PC-9 (cell line): Measurements from ENCODE around the gene SLC16A2. TPM values are rescaled to one million over a fixed set of nuclear protein-coding genes. Genes with fewer than 3 reads are reported as not detected.

ENCODE experiments used
- BruUV-seq: library from RNA; stranded (reverse); fragments of 400-500 nt; replicated peaks from 2 replicates; lab custom pipeline; 2021; lab: Mats Ljungman, UMichigan
- CTCF ChIA-PET: fragments of 300-600 bp; sonication (Branson Sonifier 250); formaldehyde crosslinking; loops from one replicate; lab custom pipeline; 2022; ENCODE audit warnings: antibody characterized with exemption; lab: Charles Lee
- POLR2A ChIA-PET: fragments of 300-600 bp; sonication (Branson Sonifier 250); formaldehyde crosslinking; loops from one replicate; lab custom pipeline; 2022; ENCODE audit warnings: antibody characterized with exemption; ENCODE audit not compliant: unreplicated experiment; lab: Charles Lee
- DNase-seq, 2 experiments: peaks; one replicate each; pipeline versions ENCODE4 v3.0.0 to v3.0.0-alpha.2; 2015 to 2022; ENCODE audit warnings: mixed read lengths in 1 of 2
- H2AFZ ChIP-seq: fragments of 200-600 bp; sonication (generic); 2 replicates; pipeline ENCODE4 v1.8.1; 2017; ENCODE audit warnings: antibody characterized with exemption
- H3F3A ChIP-seq: fragments of 200-600 bp; sonication (generic); 2 replicates; pipeline ENCODE4 v1.8.1; 2017; ENCODE audit warnings: antibody characterized with exemption, mild to moderate bottlenecking, low read depth; ENCODE audit not compliant: insufficient read depth
- H3K27ac ChIP-seq: fragments of 200-600 bp; sonication (generic); 2 replicates; pipeline ENCODE4 v1.6.1; 2016; ENCODE audit warnings: mixed run types
- H3K27me3 ChIP-seq: fragments of 200-600 bp; sonication (generic); 2 replicates; pipeline ENCODE4 v1.6.1; 2016; ENCODE audit warnings: low read depth, mixed run types; ENCODE audit not compliant: insufficient read depth
- H3K36me3 ChIP-seq: fragments of 200-600 bp; sonication (generic); 2 replicates; pipeline ENCODE4 v1.6.1; 2016; ENCODE audit warnings: low read depth, mixed run types
- H3K4me1 ChIP-seq: fragments of 200-600 bp; sonication (generic); replicated peaks from 2 replicates; pipeline ENCODE4 v1.6.1; 2016; ENCODE audit warnings: mixed run types; ENCODE audit not compliant: insufficient read depth
- H3K4me2 ChIP-seq: fragments of 200-600 bp; sonication (generic); 2 replicates; pipeline ENCODE4 v1.6.1; 2017; ENCODE audit warnings: mixed run types
- H3K4me3 ChIP-seq: fragments of 200-600 bp; sonication (generic); 2 replicates; pipeline ENCODE4 v1.6.1; 2016; ENCODE audit warnings: mixed run types
- H3K79me2 ChIP-seq: fragments of 200-600 bp; sonication (generic); 2 replicates; pipeline ENCODE4 v1.6.1; 2017; ENCODE audit warnings: low read depth, mixed run types
- H3K9me2 ChIP-seq: fragments of 200-600 bp; sonication (generic); 2 replicates; pipeline ENCODE4 v1.8.1; 2017; ENCODE audit warnings: mild to moderate bottlenecking; ENCODE audit not compliant: insufficient read depth
- H3K9me3 ChIP-seq: fragments of 200-600 bp; sonication (generic); 2 replicates; pipeline ENCODE4 v1.8.1; 2016; ENCODE audit warnings: low read depth; ENCODE audit not compliant: insufficient read depth
- H4K20me1 ChIP-seq: fragments of 200-600 bp; sonication (generic); 2 replicates; pipeline ENCODE4 v1.8.1; 2017; ENCODE audit not compliant: insufficient read depth
- EZH2 ChIP-seq: fragments of 200-600 bp; sonication (generic); IDR thresholded peaks from 2 replicates; pipeline ENCODE4 v1.8.0; 2017; ENCODE audit warnings: antibody characterized with exemption, low read depth
- intact Hi-C: fragments of 100-400 bp; cut with micrococcal nuclease; formaldehyde crosslinking; loops from one replicate; pipeline ENCODE4 v1.10.0; 2022; ENCODE audit not compliant: unreplicated experiment
- total RNA-seq: library from RNA; stranded (reverse); gene quantifications from 2 replicates; pipeline ENCODE4 v1.2.3, GENCODE V29; 2021
- TF ChIP-seq, protein P1 (sequence below): fragments of 200-600 bp; sonication (generic); conservative IDR thresholded peaks from 2 replicates; pipeline ENCODE4 v1.6.1; 2017; ENCODE audit warnings: mixed run types, antibody characterized with exemption, mild to moderate bottlenecking, moderate library complexity

The SLC16A2 gene
- total RNA-seq, 1 experiment from 2014 or later: not detected

DNA sequence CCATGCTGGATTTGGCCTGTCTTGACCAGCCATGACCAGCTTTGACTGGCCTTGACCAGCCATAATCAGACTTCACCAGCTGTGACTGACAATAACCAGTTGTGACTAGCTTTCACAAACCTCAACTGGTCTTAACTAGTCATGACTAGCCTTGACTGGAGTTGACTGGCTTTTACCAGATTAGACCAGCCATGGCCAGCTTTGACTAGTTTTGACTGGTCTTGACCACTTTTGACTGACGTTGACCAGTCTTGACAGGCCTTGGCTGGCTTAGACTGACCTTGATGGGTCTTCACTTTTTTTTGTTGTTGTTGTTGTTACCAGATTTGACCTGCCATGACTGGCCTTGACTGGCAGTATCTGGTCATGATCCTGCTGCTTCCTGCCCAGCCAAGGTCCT is 125.7 kb downstream of the SLC16A2 start:
- no peaks in the 10 kb centered on the region for H3K36me3 ChIP-seq
- ChIA-PET POLR2A (no interaction called here), CTCF (no interaction called here)
- peaks cover 4% of the 10 kb centered on the region; the same call in 1 of the 2 replicates for H3F3A ChIP-seq
- no peaks in the 10 kb centered on the region for H3K9me3 ChIP-seq
- no peaks in the 10 kb centered on the region for H4K20me1 ChIP-seq
- no peak overlapping the region for H3K4me2 ChIP-seq
- no peak for DNase-seq
- no peak overlapping the region for H2AFZ ChIP-seq
- no peaks in the 10 kb centered on the region for H3K79me2 ChIP-seq
- no peak overlapping the region for H3K27ac ChIP-seq
- no TSS peak for BruUV-seq
- no peaks in the 10 kb centered on the region for H3K4me1 ChIP-seq
- H3K4me3 ChIP-seq: no peak overlapping the region
- H3K9me2 ChIP-seq: no peaks in the 10 kb centered on the region
- no peak for TF ChIP-seq EZH2
- TF ChIP-seq, protein P1, sequence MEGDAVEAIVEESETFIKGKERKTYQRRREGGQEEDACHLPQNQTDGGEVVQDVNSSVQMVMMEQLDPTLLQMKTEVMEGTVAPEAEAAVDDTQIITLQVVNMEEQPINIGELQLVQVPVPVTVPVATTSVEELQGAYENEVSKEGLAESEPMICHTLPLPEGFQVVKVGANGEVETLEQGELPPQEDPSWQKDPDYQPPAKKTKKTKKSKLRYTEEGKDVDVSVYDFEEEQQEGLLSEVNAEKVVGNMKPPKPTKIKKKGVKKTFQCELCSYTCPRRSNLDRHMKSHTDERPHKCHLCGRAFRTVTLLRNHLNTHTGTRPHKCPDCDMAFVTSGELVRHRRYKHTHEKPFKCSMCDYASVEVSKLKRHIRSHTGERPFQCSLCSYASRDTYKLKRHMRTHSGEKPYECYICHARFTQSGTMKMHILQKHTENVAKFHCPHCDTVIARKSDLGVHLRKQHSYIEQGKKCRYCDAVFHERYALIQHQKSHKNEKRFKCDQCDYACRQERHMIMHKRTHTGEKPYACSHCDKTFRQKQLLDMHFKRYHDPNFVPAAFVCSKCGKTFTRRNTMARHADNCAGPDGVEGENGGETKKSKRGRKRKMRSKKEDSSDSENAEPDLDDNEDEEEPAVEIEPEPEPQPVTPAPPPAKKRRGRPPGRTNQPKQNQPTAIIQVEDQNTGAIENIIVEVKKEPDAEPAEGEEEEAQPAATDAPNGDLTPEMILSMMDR: no peak
- H3K27me3 ChIP-seq: no peaks in the 10 kb centered on the region
- intact Hi-C loops: no loop called here

DNA sequence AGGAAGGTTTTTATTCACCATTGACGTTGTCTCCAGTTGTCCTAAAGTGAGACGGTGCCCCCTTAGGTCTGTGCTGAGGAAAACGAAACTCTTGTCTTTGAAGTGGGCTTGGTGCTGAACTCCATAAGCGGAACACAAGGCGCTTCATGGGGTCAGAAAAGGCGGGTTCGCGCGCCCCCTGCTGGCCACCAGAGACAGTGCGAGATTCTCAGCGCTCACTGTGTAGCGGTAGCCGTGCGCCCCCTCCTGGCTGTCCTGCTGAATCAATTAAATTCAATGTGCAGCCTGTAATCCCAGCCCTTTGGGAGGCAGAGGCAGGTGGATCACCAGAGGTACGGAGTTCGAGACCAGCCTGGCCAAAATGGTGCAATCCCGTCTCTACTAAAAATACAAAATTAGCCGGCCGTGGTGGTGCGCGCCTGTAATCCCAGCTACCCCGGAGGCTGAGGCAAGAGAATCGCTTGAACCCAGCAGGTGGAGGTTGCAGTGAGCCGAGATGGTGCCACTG is 129.1 kb downstream of the SLC16A2 start:
- H3K4me2 ChIP-seq: no peak overlapping the region
- H2AFZ ChIP-seq: no peak overlapping the region
- intact Hi-C loops: loop anchor here (1.0 kb wide), 2 partner anchors 167 to 695 kb away; no protein-coding TSS in a partner anchor
- peaks cover 4% of the 10 kb centered on the region; the same call in 1 of the 2 replicates for H3F3A ChIP-seq
- ChIA-PET CTCF (no interaction called here), POLR2A (no interaction called here)
- BruUV-seq: no TSS peak
- H3K4me1 ChIP-seq: no peaks in the 10 kb centered on the region
- peak; percentile 38 to 55 for DNase-seq
- no peaks in the 10 kb centered on the region for H3K9me2 ChIP-seq
- no peak overlapping the region for H3K27ac ChIP-seq
- no peak overlapping the region for H3K4me3 ChIP-seq
- no peaks in the 10 kb centered on the region for H3K27me3 ChIP-seq
- H3K36me3 ChIP-seq: no peaks in the 10 kb centered on the region
- no peaks in the 10 kb centered on the region for H3K79me2 ChIP-seq
- H4K20me1 ChIP-seq: no peaks in the 10 kb centered on the region
- H3K9me3 ChIP-seq: no peaks in the 10 kb centered on the region
- TF ChIP-seq EZH2: no peak
- TF ChIP-seq, protein P1: peak; percentile 92

DNA sequence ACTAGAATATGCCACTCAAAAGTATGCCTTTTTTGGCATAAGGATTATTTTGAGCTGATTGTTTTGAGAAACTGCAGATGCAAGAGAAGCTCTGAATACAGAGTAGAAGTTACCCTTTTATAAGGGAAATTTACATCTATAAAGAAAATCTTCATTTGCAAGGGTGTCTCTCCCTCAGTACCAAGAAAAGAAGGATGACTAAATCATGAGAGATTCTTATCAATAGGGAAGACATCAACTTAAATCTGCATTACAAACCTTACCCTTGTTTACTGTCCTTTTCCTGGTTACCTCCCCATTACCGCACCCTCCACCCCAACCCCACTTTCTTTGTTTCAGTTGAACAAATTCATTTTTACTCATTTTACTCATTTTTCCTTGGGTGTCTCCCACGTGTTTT is 130.6 kb downstream of the SLC16A2 start:
- TF ChIP-seq, protein P1: no peak
- TF ChIP-seq EZH2: no peak
- Histone ChIP-seq H3K36me3 (no peaks in the 10 kb centered on the region), H3K27ac (no peak overlapping the region), H3K4me2 (no peak overlapping the region), H3F3A (peaks cover 4% of the 10 kb centered on the region; the same call in 1 of the 2 replicates), H3K9me2 (no peaks in the 10 kb centered on the region), H3K79me2 (no peaks in the 10 kb centered on the region), H2AFZ (no peak overlapping the region), H4K20me1 (no peaks in the 10 kb centered on the region), H3K4me1 (0 out of 2 replicates have a peak, but pooled peaks cover 5% of the 10 kb centered on the region), H3K9me3 (no peaks in the 10 kb centered on the region), H3K4me3 (no peak overlapping the region), H3K27me3 (no peaks in the 10 kb centered on the region)
- ChIA-PET CTCF (no interaction called here), POLR2A (no interaction called here)
- no peak for DNase-seq
- intact Hi-C loops: no loop called here
- BruUV-seq: no TSS peak
